K562 (cell line): ENCODE results near the gene FOXN3. TPM values are rescaled to one million over a fixed set of nuclear protein-coding genes. Genes with fewer than 3 reads are reported as not detected.

Experiments
- ATAC-seq: fragments of 200-7000 bp; cut with Tn5 transposase; 3 replicates; pipeline ENCODE4 v1.9.1; 2020; ENCODE audit warnings: moderate library complexity
- BruUV-seq: library from RNA; stranded (reverse); fragments of 400-500 nt; replicated peaks from 2 replicates; lab custom pipeline; 2021; lab: Mats Ljungman, UMichigan
- CTCF ChIA-PET: fragments of 300-600 bp; formaldehyde crosslinking; extraction: SDS; loops from one replicate; lab custom pipeline; 2021; ENCODE audit warnings: low intra/inter-chr PET ratio; lab: Yijun Ruan, JAX
- POLR2A ChIA-PET: fragments of 300-600, 350-650 bp; sonication (Branson Sonifier 250); formaldehyde crosslinking; extraction: SDS; loops from one replicate; lab custom pipeline; 2021; ENCODE audit warnings: antibody characterized with exemption, inconsistent platforms; lab: Yijun Ruan, JAX
- DNase-seq, 4 experiments: peaks; one replicate each; pipeline versions ENCODE4 v3.0.0 to v3.0.0-alpha.2; 2011 to 2018; ENCODE audit warnings: low spot score in 3 of 4, mixed read lengths in 3 of 4; ENCODE audit errors: extremely low read depth in 1 of 4
- FAIRE-seq: peaks from 2 replicates; lab custom pipeline; 2011; peaks lifted over from hg19 to GRCh38; lab: Jason Lieb, UNC
- H2AFZ ChIP-seq: 2 replicates; pipeline ENCODE4 v1.6.0; 2011; ENCODE audit warnings: low read depth, low read length, control low read depth, inconsistent platforms
- H3K27ac ChIP-seq: fragments of 200-600 bp; 3 replicates; pipeline ENCODE4 v1.8.0; 2011; ENCODE audit warnings: low read depth, mild to moderate bottlenecking, control low read depth, inconsistent platforms, low read length, moderate library complexity, mixed read lengths; ENCODE audit errors: extremely low read depth
- H3K27me3 ChIP-seq, 2 experiments: fragments of 300-600 bp in 1 of 2; 2 replicates in 1 of 2; 3 replicates in 1 of 2; pipeline versions ENCODE4 v1.6.0 to v1.8.0; 2011; ENCODE audit warnings: inconsistent platforms in 2 of 2, low read length in 2 of 2, mild to moderate bottlenecking in 1 of 2, mixed read lengths in 1 of 2, moderate library complexity in 1 of 2; ENCODE audit not compliant: control insufficient read depth in 2 of 2, insufficient read depth in 2 of 2
- H3K36me3 ChIP-seq: fragments of 300-600 bp; 3 replicates; pipeline ENCODE4 v1.8.0; 2011; ENCODE audit warnings: mild to moderate bottlenecking, low read length, inconsistent platforms; ENCODE audit not compliant: control insufficient read depth, insufficient read depth
- H3K4me1 ChIP-seq, 2 experiments: fragments of 200-600 bp in 1 of 2; replicated peaks in 1 of 2; 2 replicates in 1 of 2; 3 replicates in 1 of 2; pipeline versions ENCODE4 v1.5.1 to v1.8.0; 2011; ENCODE audit warnings: inconsistent platforms in 2 of 2, low read length in 2 of 2, mild to moderate bottlenecking in 1 of 2, mixed read lengths in 1 of 2, moderate library complexity in 1 of 2; ENCODE audit not compliant: control insufficient read depth in 2 of 2, insufficient read depth in 2 of 2
- H3K4me2 ChIP-seq: 2 replicates; pipeline ENCODE4 v1.6.1; 2011; ENCODE audit warnings: low read length, control low read depth, inconsistent platforms, mixed read lengths; ENCODE audit not compliant: insufficient read depth
- H3K4me3 ChIP-seq: fragments of 200-600 bp; sonication (generic), shearing (Covaris generic); 2 replicates; pipeline ENCODE4 v1.5.1; 2016; ENCODE audit warnings: control low read depth, inconsistent platforms
- H3K79me2 ChIP-seq: fragments of 200-600 bp; 3 replicates; pipeline ENCODE4 v1.8.0; 2011; ENCODE audit warnings: low read length, inconsistent platforms; ENCODE audit not compliant: control insufficient read depth, insufficient read depth
- H3K9ac ChIP-seq, 2 experiments: 2 replicates each; pipeline versions ENCODE4 v1.6.0 to v1.6.1; 2011; ENCODE audit warnings: low read depth in 2 of 2, low read length in 2 of 2, control low read depth in 1 of 2, inconsistent platforms in 1 of 2, mild to moderate bottlenecking in 1 of 2, mixed read lengths in 1 of 2; ENCODE audit not compliant: insufficient read depth in 1 of 2
- H3K9me1 ChIP-seq: one replicate; pipeline ENCODE4 v1.6.0; 2011; ENCODE audit warnings: inconsistent platforms, mild to moderate bottlenecking, low read length, moderate library complexity; ENCODE audit not compliant: control insufficient read depth, insufficient read depth
- H3K9me3 ChIP-seq: replicated peaks from 2 replicates; pipeline ENCODE4 v1.5.1; 2011; ENCODE audit warnings: low read depth, low read length, inconsistent platforms; ENCODE audit not compliant: control insufficient read depth, insufficient read depth
- H4K20me1 ChIP-seq: replicated peaks from 2 replicates; pipeline ENCODE4 v1.6.1; 2011; ENCODE audit warnings: low read length, inconsistent platforms, mixed read lengths; ENCODE audit not compliant: control insufficient read depth, insufficient read depth
- BRF1 ChIP-seq: IDR thresholded peaks from 3 replicates; pipeline ENCODE4 v1.6.1; 2011; ENCODE audit warnings: borderline replicate concordance, mild to moderate bottlenecking; ENCODE audit not compliant: insufficient read length; ENCODE audit errors: extremely low read depth
- CBX5 ChIP-seq: IDR thresholded peaks from 2 replicates; pipeline ENCODE4 v1.6.1; 2014; ENCODE audit warnings: low read depth, borderline replicate concordance
- IRF9 ChIP-seq: fragments of 450-650 bp; IDR thresholded peaks from 2 replicates; pipeline ENCODE4 v1.6.1; 2016; ENCODE audit warnings: missing biosample characterization, missing genetic modification characterization
- NKRF ChIP-seq: fragments of 450-650 bp; IDR thresholded peaks from 2 replicates; pipeline ENCODE4 v1.6.1; 2016; ENCODE audit warnings: borderline replicate concordance
- SFPQ ChIP-seq: fragments of 200-400 bp; formaldehyde crosslinking; IDR thresholded peaks from 2 replicates; pipeline ENCODE4 v1.6.1; 2017; ENCODE audit warnings: mild to moderate bottlenecking, low read depth, low read length, moderate library complexity
- SIN3A ChIP-seq, 2 experiments: fragments of 150-350 bp in 1 of 2; IDR thresholded peaks; 2 replicates each; pipeline ENCODE4 v1.6.1; 2011 to 2016; ENCODE audit warnings: borderline replicate concordance in 2 of 2, low read depth in 2 of 2, low read length in 2 of 2, mild to moderate bottlenecking in 2 of 2, moderate library complexity in 2 of 2; ENCODE audit not compliant: control insufficient read depth in 1 of 2
- THRAP3 ChIP-seq: fragments of 450-650 bp; IDR thresholded peaks from 2 replicates; pipeline ENCODE4 v1.6.1; 2016; ENCODE audit warnings: mild to moderate bottlenecking, inconsistent platforms, borderline replicate concordance
- ZBTB2 ChIP-seq: fragments of 450-650 bp; IDR thresholded peaks from 2 replicates; pipeline ENCODE4 v1.6.1; 2016; ENCODE audit warnings: antibody characterized with exemption
- ZBTB5 ChIP-seq: fragments of 450-650 bp; IDR thresholded peaks from 2 replicates; pipeline ENCODE4 v1.6.1; 2017; ENCODE audit warnings: antibody characterized with exemption
- ZNF282 ChIP-seq: sonication (generic); formaldehyde crosslinking; IDR thresholded peaks from 2 replicates; pipeline ENCODE4 v1.8.1; 2023; ENCODE audit warnings: missing genetic modification reagents
- ZNF324 ChIP-seq: fragments of 250-450 bp; sonication (Bioruptor Pico); IDR thresholded peaks from 2 replicates; pipeline ENCODE4 v1.4.0; 2020; ENCODE audit warnings: mild to moderate bottlenecking
- ZNF511 ChIP-seq: sonication (generic); formaldehyde crosslinking; IDR thresholded peaks from 2 replicates; pipeline ENCODE4 v1.8.0; 2022; ENCODE audit warnings: mild to moderate bottlenecking, missing genetic modification reagents
- ZNF699 ChIP-seq: fragments of 250-450 bp; sonication (Bioruptor Pico); IDR thresholded peaks from 2 replicates; pipeline ENCODE4 v1.8.0; 2021; ENCODE audit warnings: mild to moderate bottlenecking, moderate library complexity; ENCODE audit not compliant: insufficient replicate concordance
- WGBS: fragments of 100-300 bp; shearing (Covaris generic); methylation state at CpG from one replicate; pipeline ENCODE4 v1.1.6; 2016; ENCODE audit warnings: low coverage, mixed read lengths; ENCODE audit not compliant: insufficient coverage; ENCODE audit errors: missing lambda C conversion rate; 5-methylcytosine and 5-hydroxymethylcytosine counted together
- in situ Hi-C: fragments of 300-500 bp; cut with MboI; formaldehyde crosslinking; loops from 4 replicates; pipeline ENCODE4 v1.15.0; 2018; ENCODE audit warnings: inconsistent platforms, mixed read lengths
- intact Hi-C: fragments of 100-400 bp; cut with micrococcal nuclease; formaldehyde crosslinking; loops from 2 replicates; pipeline ENCODE4 v1.14.2; 2022
- polyA plus RNA-seq, 8 experiments: library from polyadenylated mRNA; depleted of rRNA in 4 of 8; stranded (reverse) in 5 of 8; unstranded in 3 of 8; fragments of >200 nt; fragmentation: Nextera tagmentation in 2 of 8; fragmentation: Illumina TruSeq in 1 of 8; extraction: Ambion mirVana in 2 of 8; extraction: Trizol in 1 of 8; gene quantifications; 2 replicates each; pipeline versions ENCODE4 v1.2.1 to v1.2.3, GENCODE V29; 2011 to 2014; ENCODE audit warnings: inconsistent platforms in 1 of 8, missing spikeins in 1 of 8
- total RNA-seq, 7 experiments: library from RNA; depleted of rRNA in 6 of 7; stranded (reverse); fragments of >200 nt in 6 of 7; fragmentation: Illumina TruSeq in 2 of 7; extraction: Trizol in 2 of 7; gene quantifications; 2 replicates each; pipeline versions ENCODE4 v1.2.1 to v1.2.3, GENCODE V29; 2011 to 2021; ENCODE audit warnings: low replicate concordance in 1 of 7

The FOXN3 gene
- total and polyA plus RNA-seq, 9 of the 15 experiments (the other 6 are each of a cell fraction or from before 2014, with no cell fraction given): 0.07 to 1.3 (median 0.40) TPM

- Histone ChIP-seq H3K27ac (no peak overlapping the region), H3K4me2 (no peak overlapping the region), H2AFZ (no peak overlapping the region), H3K79me2 (no peaks in the 10 kb centered on the region), H3K4me1 (no peaks in the 10 kb centered on the region), H3K9ac (no peak overlapping the region), H4K20me1 (no peaks in the 10 kb centered on the region), H3K27me3 (no peaks in the 10 kb centered on the region)
- no TSS peak for BruUV-seq
- DNase-seq (no peak), ATAC-seq (no peak)
- 0% methylated on average over 1 of the region's 2 CpGs for WGBS
- intact Hi-C loops: no loop called here
- CTCF ChIA-PET: no interaction called here
- TF ChIP-seq BRF1: no peak
- TF ChIP-seq SIN3A (IDR thresholded peaks at IDR 0.05; ENCODE audit: borderline replicate concordance in 2 of 2, control insufficient read depth in 1 of 2, low read depth in 2 of 2, low read length in 2 of 2): no peak
- no peak for TF ChIP-seq ZBTB2
- no peak for TF ChIP-seq ZNF699 (CRISPR knock-in tag)
- TF ChIP-seq CBX5: no peak
- no peak for TF ChIP-seq THRAP3
- no peak for TF ChIP-seq ZNF511 (CRISPR knock-in tag)
- no peak for TF ChIP-seq ZNF324 (CRISPR knock-in tag)
- TF ChIP-seq ZNF282 (CRISPR knock-in tag): no peak
- TF ChIP-seq IRF9: no peak
- no peak for TF ChIP-seq SFPQ
- TF ChIP-seq NKRF: no peak
- no peak for TF ChIP-seq ZBTB5
- TF ChIP-seq, all 486 proteins: peak for 0
- no peak overlapping the region for H3K4me3 ChIP-seq
- H3K9me3 ChIP-seq: no peaks in the 10 kb centered on the region
- no peaks in the 10 kb centered on the region for H3K36me3 ChIP-seq
- no peak for FAIRE-seq
- H3K9me1 ChIP-seq: no peaks in the 10 kb centered on the region
- POLR2A ChIA-PET: no interaction called here
- in situ Hi-C loops: no loop called here
These were observed 43.8 kb downstream of the FOXN3 start for GRCh38 chr14:89373185-89373584.
